Fibroblast of lung (primary cell): Measurements from ENCODE around the gene OSBPL6. TPM values are rescaled to one million over a fixed set of nuclear protein-coding genes. Genes with fewer than 3 reads are reported as not detected.
"Not testable (repeated sequence)": the region's sequence is repeated elsewhere in the genome, so short reads cannot be mapped to it uniquely, and the experiment has no call there.

Experiments used
- DNase-seq, 2 donors: peaks; one replicate each; pipeline versions ENCODE4 v3.0.0 to v3.0.0-alpha.2; 2010; ENCODE audit warnings: low read depth in 2 of 2
- H2AFZ ChIP-seq: 2 replicates; pipeline ENCODE4 v1.5.1; 2012; ENCODE audit warnings: low read length, control low read depth, inconsistent platforms
- H3K27ac ChIP-seq: 2 replicates; pipeline ENCODE4 v1.5.1; 2011; ENCODE audit warnings: low read length, control low read depth; ENCODE audit not compliant: insufficient read depth
- H3K27me3 ChIP-seq: 2 replicates; pipeline ENCODE4 v1.5.1; 2011; ENCODE audit warnings: mild to moderate bottlenecking, low read length; ENCODE audit not compliant: control insufficient read depth, insufficient read depth
- H3K36me3 ChIP-seq: 2 replicates; pipeline ENCODE4 v1.5.1; 2011; ENCODE audit warnings: low read length; ENCODE audit not compliant: control insufficient read depth, insufficient read depth
- H3K4me1 ChIP-seq: 2 replicates; pipeline ENCODE4 v1.5.1; 2011; ENCODE audit warnings: low read length; ENCODE audit not compliant: control insufficient read depth, insufficient read depth; ENCODE audit errors: extremely low read depth
- H3K4me2 ChIP-seq: 2 replicates; pipeline ENCODE4 v1.5.1; 2011; ENCODE audit warnings: low read length, control low read depth; ENCODE audit not compliant: insufficient read depth; ENCODE audit errors: extremely low read depth
- H3K4me3 ChIP-seq, 4 experiments: fragments of 200-600 bp in 1 of 4; sonication (generic) in 1 of 4; replicated peaks in 1 of 4; 2 replicates each; pipeline ENCODE4 v1.5.1; 2011 to 2016; ENCODE audit warnings: low read length in 4 of 4, low read depth in 3 of 4, mild to moderate bottlenecking in 3 of 4, control low read depth in 2 of 4, inconsistent platforms in 1 of 4, mixed read lengths in 1 of 4; ENCODE audit not compliant: insufficient read depth in 1 of 4; ENCODE audit errors: control extremely low read depth in 1 of 4
- H3K79me2 ChIP-seq: 2 replicates; pipeline ENCODE4 v1.5.1; 2012; ENCODE audit warnings: mild to moderate bottlenecking, low read length, inconsistent platforms; ENCODE audit not compliant: control insufficient read depth, insufficient read depth
- H3K9ac ChIP-seq: 2 replicates; pipeline ENCODE4 v1.5.1; 2011; ENCODE audit warnings: mild to moderate bottlenecking, low read length, control low read depth; ENCODE audit not compliant: insufficient read depth
- H3K9me3 ChIP-seq: 2 replicates; pipeline ENCODE4 v1.5.1; 2012; ENCODE audit warnings: low read depth, low read length; ENCODE audit not compliant: control insufficient read depth, insufficient read depth
- H4K20me1 ChIP-seq: 2 replicates; pipeline ENCODE4 v1.5.1; 2011; ENCODE audit warnings: low read length; ENCODE audit not compliant: control insufficient read depth, insufficient read depth; ENCODE audit errors: extremely low read depth
- CTCF ChIP-seq, 2 donors: IDR thresholded peaks in 1 of 2; conservative IDR thresholded peaks in 1 of 2; 1 replicate in 1 of 2; 2 replicates in 1 of 2; pipeline ENCODE4 v1.5.1; 2011 to 2012; ENCODE audit warnings: low read length in 2 of 2, control low read depth in 1 of 2, inconsistent platforms in 1 of 2, low read depth in 1 of 2, mild to moderate bottlenecking in 1 of 2
- EZH2 ChIP-seq: IDR thresholded peaks from 2 replicates; pipeline ENCODE4 v1.5.1; 2012; ENCODE audit warnings: low read length, control low read depth, mild to moderate bottlenecking; ENCODE audit errors: missing control alignments
- polyA plus RNA-seq, 2 donors: library from polyadenylated mRNA; depleted of rRNA in 1 of 2; stranded (reverse) in 1 of 2; unstranded in 1 of 2; fragments of >200 nt; gene quantifications; 2 replicates each; pipeline ENCODE4 v1.2.1, GENCODE V29; 2011 to 2012; ENCODE audit warnings: missing spikeins in 1 of 2
- total RNA-seq: library from RNA; depleted of rRNA; stranded (reverse); fragments of >200 nt; gene quantifications from 2 replicates; pipeline ENCODE4 v1.2.1, GENCODE V29; 2014

OSBPL6 gene
- total and polyA plus RNA-seq, 2 donors (not counting 1 experiment from before 2014, with no cell fraction given) = 1.0 to 5.3 TPM

- no peak for TF ChIP-seq CTCF (conservative IDR thresholded peaks at IDR 0.05 in 1 of 2, IDR thresholded peaks at IDR 0.05 in 1 of 2; ENCODE audit: low read depth in 1 of 2, low read length in 2 of 2)
- TF ChIP-seq EZH2 = no peak
- Histone ChIP-seq H3K4me3 (no peak overlapping the region), H3K4me1 (no peaks in the 10 kb centered on the region), H3K9ac (no peak overlapping the region), H3K9me3 (no peaks in the 10 kb centered on the region), H3K27ac (no peak overlapping the region), H3K27me3 (no peaks in the 10 kb centered on the region), H4K20me1 (no peaks in the 10 kb centered on the region), H3K36me3 (no peaks in the 10 kb centered on the region), H3K4me2 (no peak overlapping the region), H2AFZ (no peak overlapping the region), H3K79me2 (no peaks in the 10 kb centered on the region)
- DNase-seq = no peak
These were observed 226.2 kb downstream of the OSBPL6 start for GRCh38 chr2:178420463-178420999.

- DNase-seq = no peak
- H3K36me3 ChIP-seq = no peaks in the 10 kb centered on the region
- no peak for TF ChIP-seq CTCF (conservative IDR thresholded peaks at IDR 0.05 in 1 of 2, IDR thresholded peaks at IDR 0.05 in 1 of 2; ENCODE audit: low read depth in 1 of 2, low read length in 2 of 2)
- TF ChIP-seq EZH2 = no peak
- H3K27me3 ChIP-seq = no peaks in the 10 kb centered on the region
- H3K27ac ChIP-seq = no peak overlapping the region
- no peaks in the 10 kb centered on the region for H3K79me2 ChIP-seq
- H3K4me3 ChIP-seq = no peak overlapping the region
- H4K20me1 ChIP-seq = no peaks in the 10 kb centered on the region
- H2AFZ ChIP-seq = no peak overlapping the region
- H3K9ac ChIP-seq = no peak overlapping the region
- H3K4me1 ChIP-seq = no peaks in the 10 kb centered on the region
- no peak overlapping the region for H3K4me2 ChIP-seq
- H3K9me3 ChIP-seq = no peaks in the 10 kb centered on the region
These were observed 227.8 kb downstream of the OSBPL6 start for GRCh38 chr2:178422097-178422496.

GRCh38 chr2:178423746-178424145 lies 229.4 kb downstream of the OSBPL6 start:
- not testable (repeated sequence) for H3K4me1 ChIP-seq, H4K20me1 ChIP-seq, DNase-seq, H3K9ac ChIP-seq, H3K4me2 ChIP-seq, H3K27ac ChIP-seq, H3K36me3 ChIP-seq, H3K79me2 ChIP-seq, H3K9me3 ChIP-seq, H2AFZ ChIP-seq, H3K4me3 ChIP-seq, H3K27me3 ChIP-seq
